ENCODE results near the gene RRN3. TPM values are rescaled to one million over a fixed set of nuclear protein-coding genes. Genes with fewer than 3 reads are reported as not detected.
A peak's percentile ranks its signal among the peaks of the same experiment; 100 is the strongest.
"Not testable (repeated sequence)": the region's sequence is repeated elsewhere in the genome, so short reads cannot be mapped to it uniquely, and the experiment has no call there.

Gene RRN3
- total RNA-seq, 1 donor from 2014 or later: 29.9 TPM

- no peak for TF ChIP-seq CTCF (conservative IDR thresholded peaks at IDR 0.05)
- no peak overlapping the region for H3K4me3 Mint-ChIP-seq
- H3K36me3 Mint-ChIP-seq: peaks cover 6% of the 10 kb centered on the region
- no peaks in the 10 kb centered on the region for H3K27me3 Mint-ChIP-seq
- H3K4me1 Mint-ChIP-seq (ENCODE audit: unreplicated experiment): peaks cover 13% of the 10 kb centered on the region
- no peak overlapping the region for H3K27ac Mint-ChIP-seq
- H3K9me3 Mint-ChIP-seq: no peaks in the 10 kb centered on the region
- no peak for DNase-seq (ENCODE audit: extremely low spot score, unreplicated experiment)
Observed at GRCh38 chr16:15051387-15051951, 42.6 kb downstream of the RRN3 start.

- H3K4me3 Mint-ChIP-seq; H3K9me3 Mint-ChIP-seq; DNase-seq (ENCODE audit: extremely low spot score, unreplicated experiment); H3K27me3 Mint-ChIP-seq; H3K27ac Mint-ChIP-seq: not testable (repeated sequence)
- H3K36me3 Mint-ChIP-seq: peaks cover 10% of the 10 kb centered on the region
- H3K4me1 Mint-ChIP-seq (ENCODE audit: unreplicated experiment): peaks cover 13% of the 10 kb centered on the region
Observed at GRCh38 chr16:15050440-15050839, 43.6 kb downstream of the RRN3 start.

DNA sequence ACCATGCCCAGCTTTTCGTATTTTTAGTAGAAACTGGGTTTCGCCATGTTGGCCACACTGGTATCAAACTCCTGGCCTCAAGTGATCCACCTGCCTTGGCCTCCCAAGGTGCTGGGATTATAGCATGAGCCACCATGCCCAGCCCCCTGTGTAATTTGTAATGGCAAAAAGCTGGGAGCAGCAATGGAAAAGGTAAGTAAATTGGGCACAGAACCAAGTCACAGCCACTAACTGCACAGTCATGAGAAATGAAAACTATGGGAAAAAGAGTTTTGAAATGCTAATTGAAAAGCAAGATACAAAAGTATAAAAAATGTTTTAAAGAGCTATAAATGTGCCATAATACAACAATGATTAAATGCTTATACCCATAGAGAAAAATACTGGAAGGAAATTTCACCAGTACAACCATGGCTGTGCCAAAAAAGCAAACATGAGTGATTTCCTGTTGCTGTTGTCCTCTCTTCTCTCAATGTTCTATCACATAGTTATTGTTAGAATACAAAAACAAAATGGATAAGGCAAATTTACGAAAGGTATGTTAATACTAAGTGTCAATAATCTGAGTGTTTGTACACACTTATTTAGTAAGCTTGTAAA is 44.4 kb downstream of the RRN3 start:
- Mint-ChIP-seq H3K9me3 (no peaks in the 10 kb centered on the region), H3K36me3 (peaks cover 10% of the 10 kb centered on the region), H3K27ac (no peak overlapping the region), H3K4me1 (ENCODE audit: unreplicated experiment) (peaks cover 9% of the 10 kb centered on the region), H3K4me3 (no peak overlapping the region), H3K27me3 (no peaks in the 10 kb centered on the region)
- TF ChIP-seq CTCF (conservative IDR thresholded peaks at IDR 0.05): no peak
- DNase-seq (ENCODE audit: extremely low spot score, unreplicated experiment): no peak

DNA sequence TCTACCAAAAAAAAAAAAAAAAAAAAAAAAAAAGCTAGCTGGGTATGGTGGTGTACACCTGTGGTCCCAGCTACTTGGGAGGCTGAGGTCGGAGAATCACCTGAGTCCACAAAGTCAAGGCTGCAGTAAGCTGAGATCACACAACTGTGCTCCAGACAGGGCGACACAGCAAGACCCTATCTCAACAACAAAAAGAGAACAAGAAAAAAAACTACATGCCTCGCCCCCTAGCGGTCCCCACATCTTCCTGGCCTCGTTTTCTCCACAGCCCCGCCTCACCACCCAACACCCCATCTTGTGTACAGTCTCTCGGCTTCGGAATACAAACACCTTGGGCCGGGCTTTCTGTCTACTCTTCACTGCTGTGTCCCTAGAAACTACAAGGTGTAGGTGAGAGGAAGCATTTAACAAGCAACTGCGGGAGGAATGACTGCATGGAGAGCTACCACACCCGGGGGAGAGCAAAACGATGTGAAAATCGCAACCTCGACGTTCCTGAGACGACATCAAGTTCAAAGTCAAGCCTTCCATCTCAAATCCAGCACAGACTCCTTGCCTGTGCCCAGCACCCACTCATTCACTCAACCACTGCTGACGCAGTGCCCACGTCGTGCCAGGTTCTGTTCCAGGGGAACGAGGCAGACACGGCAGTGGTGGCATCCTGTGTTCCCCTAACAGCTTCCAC is 47.2 kb downstream of the RRN3 start:
- Mint-ChIP-seq H3K27me3 (no peaks in the 10 kb centered on the region), H3K9me3 (no peaks in the 10 kb centered on the region), H3K27ac (peak overlapping the region; percentile 64), H3K36me3 (peaks cover 14% of the 10 kb centered on the region), H3K4me3 (no peak overlapping the region), H3K4me1 (ENCODE audit: unreplicated experiment) (peaks cover under 1% of the 10 kb centered on the region)
- TF ChIP-seq CTCF (conservative IDR thresholded peaks at IDR 0.05): no peak
- no peak for DNase-seq (ENCODE audit: extremely low spot score, unreplicated experiment)

DNA sequence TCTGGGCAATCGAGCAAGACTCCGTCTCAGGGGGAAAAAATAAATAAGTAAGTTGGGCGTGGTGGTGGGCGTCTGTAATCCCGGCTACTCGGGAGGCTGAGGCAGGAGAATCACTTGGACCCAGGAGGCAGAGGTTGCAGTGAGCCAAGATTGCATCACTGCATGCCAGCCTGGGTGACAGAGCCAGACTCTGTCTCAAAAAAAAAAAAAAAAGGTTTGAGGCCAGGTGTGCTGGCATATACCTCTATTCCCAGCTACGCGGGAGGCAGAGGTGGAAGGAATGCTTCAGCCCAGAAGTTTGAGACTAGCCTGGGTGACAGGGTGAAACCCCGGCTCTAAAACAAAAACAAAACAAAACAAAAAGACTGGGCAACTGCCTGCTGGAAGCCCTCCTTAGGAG is 48.8 kb downstream of the RRN3 start:
- not testable (repeated sequence) for DNase-seq (ENCODE audit: extremely low spot score, unreplicated experiment); H3K4me1 Mint-ChIP-seq (ENCODE audit: unreplicated experiment); H3K27me3 Mint-ChIP-seq; H3K4me3 Mint-ChIP-seq; H3K9me3 Mint-ChIP-seq; H3K27ac Mint-ChIP-seq
- peaks cover 16% of the 10 kb centered on the region for H3K36me3 Mint-ChIP-seq

DNA sequence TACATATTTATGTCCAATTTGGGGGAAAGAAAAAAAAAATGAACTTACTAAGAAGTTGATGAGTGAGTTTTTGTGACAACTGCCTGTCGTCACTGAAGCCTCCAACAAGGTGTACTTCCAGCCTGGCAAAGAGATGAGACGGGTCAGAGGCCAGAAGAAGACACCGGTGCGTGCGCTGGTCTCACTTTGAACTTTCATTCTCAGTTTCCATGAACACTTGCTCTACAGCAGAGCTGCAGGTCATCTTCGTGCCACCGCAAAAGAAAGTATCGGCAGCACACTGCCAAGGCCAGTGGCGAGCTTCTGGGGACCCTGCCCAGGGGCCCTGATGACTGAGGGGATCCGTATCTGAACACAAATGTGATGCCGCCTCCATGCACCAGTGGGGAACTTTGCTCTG is 49.8 kb downstream of the RRN3 start:
- peaks cover 16% of the 10 kb centered on the region for H3K36me3 Mint-ChIP-seq
- no peak for TF ChIP-seq CTCF (conservative IDR thresholded peaks at IDR 0.05)
- DNase-seq (ENCODE audit: extremely low spot score, unreplicated experiment): no peak
- peaks cover 4% of the 10 kb centered on the region for H3K4me1 Mint-ChIP-seq (ENCODE audit: unreplicated experiment)
- H3K4me3 Mint-ChIP-seq: no peak overlapping the region
- no peaks in the 10 kb centered on the region for H3K9me3 Mint-ChIP-seq
- no peaks in the 10 kb centered on the region for H3K27me3 Mint-ChIP-seq
- no peak overlapping the region for H3K27ac Mint-ChIP-seq

Data from type B pancreatic cell (in vitro differentiated cells).